Left ventricle myocardium inferior (tissue), 1 donor: ENCODE measurements around the gene WNT3A. TPM values are rescaled to one million over a fixed set of nuclear protein-coding genes. Genes with fewer than 3 reads are reported as not detected.

Source experiments
- DNase-seq: peaks from one replicate; pipeline ENCODE4 v3.0.0-alpha.2; 2020
- H3K27ac ChIP-seq: fragments of 200-600 bp; replicated peaks from 2 replicates; pipeline ENCODE4 v1.8.0; 2021
- H3K27me3 ChIP-seq: fragments of 200-600 bp; 2 replicates; pipeline ENCODE4 v1.8.0; 2021; ENCODE audit warnings: low read depth
- H3K36me3 ChIP-seq: fragments of 200-600 bp; 2 replicates; pipeline ENCODE4 v1.8.0; 2021
- H3K4me1 ChIP-seq: fragments of 200-600 bp; 2 replicates; pipeline ENCODE4 v1.8.0; 2021
- H3K4me3 ChIP-seq: fragments of 200-600 bp; 2 replicates; pipeline ENCODE4 v1.8.0; 2021; ENCODE audit warnings: mild to moderate bottlenecking, moderate library complexity
- H3K9me3 ChIP-seq: fragments of 200-600 bp; replicated peaks from 2 replicates; pipeline ENCODE4 v1.8.0; 2021
- CTCF ChIP-seq: fragments of 200-600 bp; IDR thresholded peaks from 2 replicates; pipeline ENCODE4 v1.8.0; 2021; ENCODE audit warnings: antibody characterized with exemption, mild to moderate bottlenecking, borderline replicate concordance
- intact Hi-C: fragments of 100-400 bp; cut with micrococcal nuclease; formaldehyde crosslinking; loops from one replicate; pipeline ENCODE4 v1.11.0; 2022
- total RNA-seq: library from RNA; stranded (reverse); fragmentation: NEBNext Ultra II Directional; extraction: Animal tissue kit (Norgen Biotek cat#: 25700); gene quantifications from one replicate; pipeline ENCODE4 v1.2.1, GENCODE V29; 2021
- donor health status: DM: no; HTN: yes; CAD: no; lungs with severe emphysema.

Gene WNT3A
- total RNA-seq, 1 donor from 2014 or later = not detected

- Histone ChIP-seq H3K36me3 (peaks cover 24% of the 10 kb centered on the region), H3K9me3 (no peaks in the 10 kb centered on the region), H3K4me1 (peaks cover 64% of the 10 kb centered on the region), H3K27me3 (no peaks in the 10 kb centered on the region), H3K4me3 (no peak overlapping the region), H3K27ac (no peak overlapping the region)
- intact Hi-C loops = no loop called here
- DNase-seq = no peak
- no peak for TF ChIP-seq CTCF
These were observed 99.9 kb downstream of the WNT3A start for GRCh38 chr1:228106800-228107054.

GRCh38 chr1:228107636-228108035, 100.8 kb downstream of the WNT3A start:
- no peak for TF ChIP-seq CTCF
- peaks cover 55% of the 10 kb centered on the region for H3K4me1 ChIP-seq
- intact Hi-C loops = no loop called here
- peak overlapping the region; percentile 100 for H3K4me3 ChIP-seq
- H3K9me3 ChIP-seq = no peaks in the 10 kb centered on the region
- no peak overlapping the region for H3K27ac ChIP-seq
- no peak for DNase-seq
- no peaks in the 10 kb centered on the region for H3K27me3 ChIP-seq
- peaks cover 24% of the 10 kb centered on the region for H3K36me3 ChIP-seq

- no peaks in the 10 kb centered on the region for H3K9me3 ChIP-seq
- H3K27ac ChIP-seq = peak overlapping the region; percentile 92
- peaks cover 24% of the 10 kb centered on the region for H3K36me3 ChIP-seq
- peak overlapping the region; percentile 100 for H3K4me3 ChIP-seq
- H3K4me1 ChIP-seq = peaks cover 50% of the 10 kb centered on the region
- DNase-seq = no peak
- intact Hi-C loops = no loop called here
- H3K27me3 ChIP-seq = no peaks in the 10 kb centered on the region
- TF ChIP-seq CTCF = no peak
These were observed 101.4 kb downstream of the WNT3A start for GRCh38 chr1:228108055-228108690.

- no peak for DNase-seq
- H3K4me3 ChIP-seq = peak overlapping the region; percentile 100
- no peaks in the 10 kb centered on the region for H3K27me3 ChIP-seq
- peak overlapping the region; percentile 92 for H3K27ac ChIP-seq
- H3K9me3 ChIP-seq = no peaks in the 10 kb centered on the region
- peaks cover 24% of the 10 kb centered on the region for H3K36me3 ChIP-seq
- intact Hi-C loops = no loop called here
- H3K4me1 ChIP-seq = peaks cover 46% of the 10 kb centered on the region
- no peak for TF ChIP-seq CTCF
These were observed 101.9 kb downstream of the WNT3A start for GRCh38 chr1:228108742-228109072.

- H3K27ac ChIP-seq = peak within 1 kb of the TSS; percentile 92
- DNase-seq = peak; percentile 97
- intact Hi-C loops = no loop called here
- peaks cover 39% of the 10 kb centered on the region for H3K4me1 ChIP-seq
- TF ChIP-seq CTCF = peak; percentile 28
- peaks cover 24% of the 10 kb centered on the region for H3K36me3 ChIP-seq
- peak within 1 kb of the TSS; percentile 100 for H3K4me3 ChIP-seq
- H3K27me3 ChIP-seq = no peaks in the 10 kb centered on the region
- H3K9me3 ChIP-seq = no peaks in the 10 kb centered on the region
These were observed 102.5 kb downstream of the WNT3A start, which contains the start of gene MRPL55 for GRCh38 chr1:228109073-228109961. MRPL55 (minus strand) TSS chr1:228109299; CDS start chr1:228108260, 1,039 bp downstream.
